PC-3 (cell line): ENCODE results near the gene ASH1L. TPM values are rescaled to one million over a fixed set of nuclear protein-coding genes. Genes with fewer than 3 reads are reported as not detected.

Source experiments
- ATAC-seq: fragments of 200-7000 bp; cut with Tn5 transposase; 2 replicates; pipeline ENCODE4 v1.9.1; 2020; ENCODE audit warnings: mild to moderate bottlenecking, moderate library complexity
- BruUV-seq: library from RNA; stranded (reverse); fragments of 400-500 nt; replicated peaks from 2 replicates; lab custom pipeline; 2021; lab: Mats Ljungman, UMichigan
- CTCF ChIA-PET: fragments of 300-600 bp; sonication (Branson Sonifier 250); formaldehyde crosslinking; loops from one replicate; lab custom pipeline; 2022; ENCODE audit warnings: antibody characterized with exemption; lab: Charles Lee
- POLR2A ChIA-PET: fragments of 300-600 bp; sonication (Branson Sonifier 250); formaldehyde crosslinking; loops from one replicate; lab custom pipeline; 2022; ENCODE audit warnings: antibody characterized with exemption; ENCODE audit not compliant: unreplicated experiment; lab: Charles Lee
- DNase-seq: peaks from one replicate; pipeline ENCODE4 v3.0.0-alpha.2; 2015
- H2AFZ ChIP-seq: fragments of 300-600 bp; sonication (generic); 2 replicates; pipeline ENCODE4 v1.6.0; 2016; ENCODE audit warnings: antibody characterized with exemption, low read length
- H3F3A ChIP-seq: fragments of 300-600 bp; sonication (generic); one replicate; pipeline ENCODE4 v1.6.0; 2017; ENCODE audit warnings: antibody characterized with exemption, low read length, control low read depth, mild to moderate bottlenecking; ENCODE audit not compliant: unreplicated experiment
- H3K27ac ChIP-seq: fragments of 300-600 bp; sonication (generic); 2 replicates; pipeline ENCODE4 v1.5.1; 2016; ENCODE audit warnings: mild to moderate bottlenecking, low read length
- H3K27me3 ChIP-seq: fragments of 300-600 bp; sonication (generic); 2 replicates; pipeline ENCODE4 v1.6.1; 2016; ENCODE audit warnings: low read length, mixed read lengths
- H3K36me3 ChIP-seq: fragments of 300-600 bp; sonication (generic); 2 replicates; pipeline ENCODE4 v1.6.1; 2016; ENCODE audit warnings: low read depth, mixed run types, low read length, mixed read lengths
- H3K4me1 ChIP-seq: fragments of 300-600 bp; sonication (generic); 2 replicates; pipeline ENCODE4 v1.5.1; 2016; ENCODE audit warnings: low read length; ENCODE audit not compliant: insufficient read depth
- H3K4me2 ChIP-seq: fragments of 300-600 bp; sonication (generic); 2 replicates; pipeline ENCODE4 v1.6.0; 2016; ENCODE audit warnings: low read length
- H3K4me3 ChIP-seq: fragments of 300-600 bp; sonication (generic); 2 replicates; pipeline ENCODE4 v1.5.1; 2016; ENCODE audit warnings: mild to moderate bottlenecking, low read length, mixed read lengths
- H3K79me2 ChIP-seq: fragments of 300-600 bp; sonication (generic); 2 replicates; pipeline ENCODE4 v1.6.1; 2017; ENCODE audit warnings: low read length, mixed read lengths
- H3K9ac ChIP-seq: fragments of 300-600 bp; sonication (generic); 2 replicates; pipeline ENCODE4 v1.6.0; 2016; ENCODE audit warnings: mild to moderate bottlenecking, low read length
- H3K9me2 ChIP-seq: fragments of 300-600 bp; sonication (generic); replicated peaks from 2 replicates; pipeline ENCODE4 v1.6.1; 2016; ENCODE audit warnings: mixed run types, low read length, mixed read lengths
- H3K9me3 ChIP-seq: fragments of 300-600 bp; sonication (generic); 2 replicates; pipeline ENCODE4 v1.6.1; 2016; ENCODE audit warnings: low read length, mixed read lengths
- H4K20me1 ChIP-seq: fragments of 300-600 bp; sonication (generic); 2 replicates; pipeline ENCODE4 v1.6.1; 2016; ENCODE audit warnings: low read length, mixed read lengths
- CTCF ChIP-seq: fragments of 300-600 bp; sonication (generic); conservative IDR thresholded peaks from 2 replicates; pipeline ENCODE4 v1.5.1; 2017; ENCODE audit warnings: antibody characterized with exemption, low read depth, mild to moderate bottlenecking, low read length
- EZH2 ChIP-seq: fragments of 300-600 bp; sonication (generic); IDR thresholded peaks from one replicate; pipeline ENCODE4 v1.6.1; 2017; ENCODE audit warnings: antibody characterized with exemption, mild to moderate bottlenecking, low read length; ENCODE audit not compliant: unreplicated experiment
- EZH2phosphoT487 ChIP-seq: fragments of 300-600 bp; sonication (generic); IDR thresholded peaks from 2 replicates; pipeline ENCODE4 v1.6.1; 2018; ENCODE audit warnings: mild to moderate bottlenecking, antibody characterized with exemption, low read length, borderline replicate concordance
- intact Hi-C: fragments of 100-400 bp; cut with micrococcal nuclease; formaldehyde crosslinking; loops from 2 replicates; pipeline ENCODE4 v1.9.0; 2023
- total RNA-seq: library from RNA; depleted of rRNA; stranded (reverse); fragments of >200 nt; gene quantifications from 2 replicates; pipeline ENCODE4 v1.2.3, GENCODE V29; 2014

The ASH1L gene
- total RNA-seq, 1 experiment from 2014 or later, result 27.6 TPM

GRCh38 chr1:155471891-155472290, 90.7 kb downstream of the ASH1L start:
- no TSS peak for BruUV-seq
- Histone ChIP-seq H3K9me3 (peaks cover 6% of the 10 kb centered on the region; the same call in 1 of the 2 replicates), H3F3A (no peaks in the 10 kb centered on the region), H3K27ac (no peak overlapping the region), H2AFZ (no peak overlapping the region), H3K79me2 (peaks cover 40% of the 10 kb centered on the region), H3K4me2 (no peak overlapping the region), H4K20me1 (0 out of 2 replicates have a peak, but pooled peaks cover 6% of the 10 kb centered on the region), H3K4me3 (no peak overlapping the region), H3K9ac (no peak overlapping the region), H3K36me3 (peaks cover 22% of the 10 kb centered on the region), H3K4me1 (peaks cover 7% of the 10 kb centered on the region; the same call in 1 of the 2 replicates), H3K27me3 (no peaks in the 10 kb centered on the region), H3K9me2 (no peaks in the 10 kb centered on the region)
- DNase-seq (no peak), ATAC-seq (no peak)
- CTCF ChIA-PET, result no interaction called here
- intact Hi-C loops, result no loop called here
- no peak for TF ChIP-seq CTCF
- TF ChIP-seq EZH2, result no peak
- no peak for TF ChIP-seq EZH2phosphoT487
- POLR2A ChIA-PET, result no interaction called here

- intact Hi-C loops, result no loop called here
- ATAC-seq, result no peak
- no TSS peak for BruUV-seq
These were observed 91.6 kb downstream of the ASH1L start for GRCh38 chr1:155471026-155471425.

More at GRCh38 chr1:155471026-155471425, 91.6 kb downstream of the ASH1L start:
- Histone ChIP-seq H3K79me2 (peaks cover 46% of the 10 kb centered on the region), H3K27me3 (no peaks in the 10 kb centered on the region), H3K9me3 (peaks cover 6% of the 10 kb centered on the region; the same call in 1 of the 2 replicates), H3K27ac (no peak overlapping the region), H3F3A (no peaks in the 10 kb centered on the region), H3K4me2 (no peak overlapping the region), H3K9me2 (no peaks in the 10 kb centered on the region), H3K9ac (no peak overlapping the region), H2AFZ (no peak overlapping the region), H3K4me1 (peaks cover 13% of the 10 kb centered on the region; the same call in 1 of the 2 replicates), H3K36me3 (peaks cover 22% of the 10 kb centered on the region), H3K4me3 (no peak overlapping the region), H4K20me1 (peaks cover 11% of the 10 kb centered on the region; the same call in 1 of the 2 replicates)
- CTCF ChIA-PET, result no interaction called here
- DNase-seq, result no peak
- TF ChIP-seq CTCF (no peak), EZH2phosphoT487 (no peak), EZH2 (no peak)
- POLR2A ChIA-PET, result interaction anchor here (0.8 kb wide), 1 partner anchor 176 kb away, joined by 3 read pairs; no protein-coding TSS in a partner anchor
